ENCODE results near the gene CYTH1.

The CYTH1 gene

DNA sequence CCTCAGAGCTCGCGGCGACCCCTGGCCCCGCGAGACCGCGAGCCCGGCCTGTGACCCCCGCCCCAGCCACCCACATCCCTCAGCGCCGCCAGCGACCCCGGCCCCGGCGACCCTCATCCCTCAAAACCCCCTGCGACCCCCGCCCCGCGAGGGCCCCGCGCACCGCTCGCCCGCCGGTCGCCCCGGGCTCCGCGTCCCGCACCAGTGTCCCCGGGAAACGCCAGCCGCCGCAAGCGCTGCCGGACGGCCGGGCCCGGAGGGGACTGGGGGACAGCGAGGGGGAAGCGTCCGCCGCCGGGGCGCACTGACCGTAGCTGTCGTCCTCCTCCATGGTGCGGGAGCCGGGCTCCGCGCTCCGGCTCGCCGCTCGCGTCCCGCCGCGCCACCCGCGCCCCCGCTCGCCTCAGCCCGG lies at the start of gene CYTH1:
CYTH1 (minus strand) TSS at position 381 of the 412 bp plus-strand sequence; CDS start at position 331, 50 bp downstream.
- no peak for DNase-seq

DNA sequence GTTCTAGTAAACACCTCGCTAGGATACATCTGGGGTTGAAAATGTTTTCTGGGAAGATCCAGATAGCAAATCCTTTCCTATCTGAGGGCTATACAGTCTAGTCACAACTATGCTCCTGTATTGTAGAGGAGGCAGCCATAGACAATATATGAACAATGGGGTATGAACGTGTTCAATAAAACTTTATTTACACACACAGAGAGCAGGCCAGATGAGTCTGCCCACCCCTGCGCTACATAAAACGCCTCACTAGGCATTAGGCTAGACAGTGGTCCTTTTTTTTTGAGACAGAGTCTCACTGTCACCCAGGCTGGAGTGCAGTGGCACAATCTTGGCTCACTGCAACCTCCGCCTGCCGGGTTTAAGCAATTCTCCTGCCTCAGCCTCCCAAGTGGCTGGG lies 47.4 kb upstream of the CYTH1 start:
- no peak for DNase-seq

GRCh38 chr17:78828470-78829185 lies 46.6 kb upstream of the CYTH1 start:
- no peak for DNase-seq

GRCh38 chr17:78826836-78827509 lies 44.9 kb upstream of the CYTH1 start:
- no peak for DNase-seq

- DNase-seq: no peak
Measured at GRCh38 chr17:78826421-78826820, 44.3 kb upstream of the CYTH1 start.

GRCh38 chr17:78825696-78826095 lies 43.6 kb upstream of the CYTH1 start:
- no peak for DNase-seq

- no peak for DNase-seq
Measured at GRCh38 chr17:78824240-78824639, 42.2 kb upstream of the CYTH1 start.

DNA sequence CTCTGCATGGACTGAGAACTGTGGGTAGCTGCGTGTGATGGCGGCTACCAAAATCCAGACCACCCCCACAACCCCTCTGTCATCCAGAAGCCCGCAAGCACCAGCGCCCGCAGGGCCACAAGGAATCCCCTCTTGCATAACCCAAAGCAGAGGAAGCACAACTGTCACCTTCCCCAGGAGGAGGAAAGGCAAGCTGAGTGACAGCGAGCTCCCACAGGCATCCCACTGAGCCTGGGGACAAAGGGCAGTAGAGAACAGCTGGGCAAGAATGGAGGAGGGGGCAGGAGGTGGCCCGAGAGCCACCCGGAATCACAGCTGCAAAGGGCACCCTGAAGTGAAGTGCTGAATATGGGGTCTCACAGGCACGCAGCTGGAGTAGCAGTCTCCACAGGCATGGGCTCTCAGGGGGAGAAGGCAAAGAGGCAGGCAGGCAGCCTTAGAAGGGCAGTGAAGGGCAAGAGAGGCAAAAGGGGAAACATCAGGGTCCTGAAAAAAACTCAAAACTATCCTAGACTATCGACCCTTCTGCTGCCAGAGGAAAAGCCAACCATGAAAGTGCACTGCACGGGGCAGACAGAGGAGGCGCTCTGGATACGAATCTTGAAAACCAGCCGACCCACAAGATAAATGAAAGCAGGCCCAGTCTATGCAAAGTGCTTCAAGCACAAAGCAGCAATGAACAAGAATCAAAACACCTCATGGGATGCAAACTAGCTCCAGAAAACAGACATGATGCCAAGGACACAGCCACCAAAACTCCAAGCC lies 41.4 kb upstream of the CYTH1 start:
- no peak for DNase-seq

DNA sequence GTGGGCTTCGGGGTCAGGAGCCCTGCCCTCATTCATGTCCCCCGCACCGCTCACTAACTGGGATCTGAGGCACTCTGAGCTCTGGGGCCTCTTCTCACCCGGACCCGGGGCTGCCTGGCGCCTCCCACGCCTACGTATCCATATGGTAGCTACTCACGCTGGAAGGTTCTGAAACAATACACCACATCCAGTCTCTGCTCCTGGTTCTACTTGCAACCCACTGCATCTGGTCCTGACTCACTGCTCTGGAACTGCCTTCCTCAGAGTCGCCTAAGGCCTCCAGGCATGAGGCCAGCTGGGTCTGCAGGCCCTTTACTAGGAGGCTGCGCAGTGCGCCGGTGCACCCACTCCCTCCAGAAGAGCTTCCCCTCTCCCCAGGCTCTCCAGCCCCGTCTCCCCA lies 40.5 kb upstream of the CYTH1 start:
- DNase-seq: no peak

DNA sequence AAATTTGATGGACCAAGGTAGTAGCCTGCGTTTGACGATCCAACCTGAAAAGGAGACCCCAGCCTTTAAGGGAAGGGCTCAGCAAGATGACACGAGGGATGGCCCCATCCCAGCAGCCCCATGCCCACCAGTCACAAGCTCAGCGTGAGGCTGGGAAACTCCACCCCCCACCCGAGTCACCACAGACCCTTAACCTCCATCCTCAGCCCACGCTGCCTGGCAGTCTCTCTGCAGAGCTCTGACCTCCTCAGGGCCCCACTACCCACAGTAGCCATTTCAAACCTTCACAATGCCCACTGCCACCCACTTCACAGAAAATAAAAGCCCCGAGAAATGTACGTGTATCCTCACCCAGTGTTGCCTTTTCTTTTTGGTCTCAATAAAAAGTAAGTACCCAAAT lies 39.9 kb upstream of the CYTH1 start:
- no peak for DNase-seq

- DNase-seq: no peak
Measured at GRCh38 chr17:78820841-78821240, 38.8 kb upstream of the CYTH1 start.

DNA sequence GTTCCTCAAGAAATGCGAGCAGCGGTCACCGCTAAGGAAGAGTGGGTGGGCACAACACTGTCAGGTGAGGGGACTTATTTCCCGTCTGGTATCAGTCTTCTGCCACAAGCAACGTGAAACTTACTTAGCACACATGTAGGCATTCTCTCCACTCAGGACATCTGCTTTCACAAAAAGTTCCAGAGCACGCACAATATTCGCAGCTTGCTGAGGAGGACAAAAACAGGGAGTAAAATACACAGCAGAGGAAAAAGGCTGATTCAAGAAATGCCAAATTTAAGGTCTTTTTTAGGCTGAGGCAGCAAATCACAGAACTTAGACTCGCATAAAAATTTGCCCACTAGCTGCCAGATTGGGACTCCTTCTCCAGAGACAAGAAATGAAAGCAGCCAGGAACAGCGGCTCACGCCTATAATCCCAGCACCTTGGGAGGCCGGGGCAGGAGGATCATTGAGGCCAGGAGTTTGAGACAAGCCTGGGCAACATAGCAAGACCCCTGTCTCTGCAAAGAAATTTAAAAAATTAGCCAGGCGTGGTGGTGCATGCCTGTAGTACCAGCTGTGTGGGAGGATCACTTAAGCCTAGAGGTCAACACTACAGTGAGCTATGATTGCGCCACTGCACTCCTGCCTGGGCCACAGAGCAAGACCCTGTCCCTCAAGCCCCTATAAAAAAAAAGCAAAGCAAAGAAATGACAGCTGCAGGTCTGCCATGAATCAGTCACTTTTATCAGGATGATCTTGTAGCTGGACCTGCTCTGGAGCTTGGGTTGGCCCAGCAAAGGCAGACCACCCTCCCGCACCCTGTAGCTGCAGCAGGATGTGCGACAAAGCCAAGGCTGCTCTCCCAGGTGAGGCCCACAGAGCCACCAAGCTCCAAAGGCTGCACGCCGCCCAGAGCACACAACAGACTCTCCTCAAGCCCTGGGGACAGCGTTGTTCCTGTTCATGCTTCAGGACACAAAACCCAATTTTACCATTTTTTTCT lies 38.0 kb upstream of the CYTH1 start:
- no peak for DNase-seq

DNA sequence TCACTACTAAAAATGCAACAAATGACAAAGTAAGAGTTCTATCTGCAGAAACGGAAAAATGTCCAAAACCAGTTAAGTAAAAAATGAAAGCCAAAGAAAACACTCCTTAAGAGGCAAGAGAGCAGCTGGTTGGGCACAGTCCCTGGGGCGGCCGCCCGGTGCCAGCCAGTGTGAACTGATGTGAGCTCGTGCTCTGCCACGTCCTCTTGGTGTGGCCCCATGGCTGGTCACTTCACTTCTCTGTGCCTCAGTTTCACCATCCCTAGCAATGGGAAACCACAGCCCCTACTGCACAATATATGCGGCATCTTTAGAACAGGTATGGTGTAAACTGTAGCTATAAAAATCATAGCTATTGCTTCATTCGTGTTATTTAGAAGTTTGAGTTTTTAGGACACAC lies 37.3 kb upstream of the CYTH1 start:
- no peak for DNase-seq

- DNase-seq: no peak
Measured at GRCh38 chr17:78818932-78819331, 36.9 kb upstream of the CYTH1 start.

GRCh38 chr17:78818152-78818846 lies 36.2 kb upstream of the CYTH1 start:
- no peak for DNase-seq

- no peak for DNase-seq
Measured at GRCh38 chr17:78817123-78817522, 35.0 kb upstream of the CYTH1 start.

DNA sequence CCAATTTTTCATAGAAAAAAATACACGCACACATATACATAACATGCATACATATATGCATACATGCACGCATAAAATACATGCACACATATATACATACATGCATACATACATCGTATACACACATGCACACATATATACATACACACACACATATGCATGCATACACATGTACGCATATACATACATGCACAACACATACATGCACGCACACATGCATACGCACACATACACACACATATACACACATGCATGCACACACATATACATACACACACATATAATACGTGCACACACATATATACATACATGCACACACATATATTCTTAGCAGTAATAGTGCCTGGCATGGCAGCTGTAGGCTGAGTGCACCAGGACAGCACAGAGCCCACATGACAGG lies 33.6 kb upstream of the CYTH1 start:
- no peak for DNase-seq

GRCh38 chr17:78812855-78813254 lies 30.8 kb upstream of the CYTH1 start:
- DNase-seq: no peak

DNA sequence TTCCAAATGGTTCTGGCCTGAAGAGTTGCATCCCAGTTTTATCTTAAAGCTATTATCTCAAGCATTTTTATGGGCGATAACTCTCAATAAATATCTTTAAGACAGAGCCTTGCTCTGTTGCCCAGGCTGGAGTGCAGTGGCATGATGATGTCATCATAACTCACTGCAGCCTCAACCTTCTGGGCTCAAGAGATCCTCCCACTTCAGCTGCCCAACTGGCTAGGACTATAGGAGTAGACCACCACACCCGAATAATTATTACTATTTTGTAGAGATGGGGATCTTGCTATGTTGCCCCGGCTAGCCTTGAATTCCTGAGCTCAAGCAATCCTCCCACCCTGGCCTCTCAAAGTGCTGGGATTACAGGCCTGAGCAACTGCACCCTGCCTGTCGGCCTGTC lies 26.1 kb upstream of the CYTH1 start:
- DNase-seq: no peak

DNA sequence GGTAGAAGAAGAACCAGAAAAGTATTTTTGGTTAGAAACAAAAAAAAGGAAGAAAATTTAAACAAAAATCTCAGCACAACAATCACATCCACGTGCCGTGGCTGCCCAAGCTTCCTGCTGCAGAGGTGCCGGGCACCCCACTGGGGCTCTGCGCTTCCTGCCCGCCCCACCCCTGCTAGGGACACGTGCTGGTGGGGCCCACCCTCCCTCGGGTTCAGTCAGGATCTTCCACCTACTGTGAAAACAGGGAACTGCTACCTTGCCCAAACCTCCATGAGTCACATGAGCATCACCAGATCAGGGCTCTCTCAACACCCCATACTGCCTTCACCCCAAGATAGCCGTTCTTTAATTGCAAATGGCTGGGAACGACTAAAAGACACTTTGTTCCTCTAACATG lies 24.4 kb upstream of the CYTH1 start:
- no peak for DNase-seq

GRCh38 chr17:78805301-78805700 lies 23.2 kb upstream of the CYTH1 start:
- no peak for DNase-seq

DNA sequence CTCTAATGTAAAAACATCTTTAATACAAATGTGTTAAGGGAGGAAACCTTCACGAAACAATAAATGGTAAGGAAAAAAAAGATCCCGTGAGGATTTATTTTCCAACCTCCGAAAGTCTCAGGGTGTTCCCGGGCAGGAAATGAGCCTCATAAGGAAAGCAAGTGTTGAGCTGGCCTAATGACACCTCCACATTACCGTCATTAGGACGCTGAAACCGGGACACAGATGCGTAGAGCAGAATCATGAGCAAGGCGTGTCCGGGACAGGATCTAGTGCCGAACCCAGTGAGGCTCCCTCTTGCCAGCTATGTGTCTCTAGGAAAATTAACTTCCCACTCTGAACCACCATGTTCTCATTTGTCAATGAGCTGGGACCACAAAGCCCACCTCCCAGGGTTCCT lies 22.7 kb upstream of the CYTH1 start:
- DNase-seq: no peak
